H1 (cell line): ENCODE measurements around the gene JAG1. TPM values are rescaled to one million over a fixed set of nuclear protein-coding genes. Genes with fewer than 3 reads are reported as not detected.

Experiments
- CTCF ChIA-PET: fragments of 300-600 bp; sonication (Branson Sonifier 250); formaldehyde crosslinking; loops from one replicate; lab custom pipeline; 2021; ENCODE audit not compliant: partially characterized antibody; lab: Charles Lee
- POLR2A ChIA-PET: fragments of 300-600 bp; sonication (Branson Sonifier 250); formaldehyde crosslinking; loops from one replicate; lab custom pipeline; 2021; ENCODE audit warnings: inconsistent platforms; ENCODE audit not compliant: partially characterized antibody; lab: Charles Lee
- DNase-seq, 2 experiments: peaks; one replicate each; pipeline versions ENCODE4 v3.0.0 to v3.0.0-alpha.2; 2010 to 2022; ENCODE audit warnings: low spot score in 2 of 2, low read depth in 1 of 2, mixed read lengths in 1 of 2
- FAIRE-seq: peaks from 2 replicates; lab custom pipeline; 2011; peaks lifted over from hg19 to GRCh38; lab: Jason Lieb, UNC
- H2AFZ ChIP-seq: 2 replicates; pipeline ENCODE4 v1.8.1; 2012; ENCODE audit warnings: low read length, inconsistent platforms
- H2AK5ac ChIP-seq: 2 replicates; pipeline ENCODE4 v1.6.1; 2013; ENCODE audit warnings: low read depth, low read length
- H2BK120ac ChIP-seq: replicated peaks from 2 replicates; pipeline ENCODE3; 2013; ENCODE audit warnings: low read depth, low read length, inconsistent platforms
- H2BK12ac ChIP-seq: 2 replicates; pipeline ENCODE4 v1.6.1; 2013; ENCODE audit warnings: low read depth, low read length
- H2BK15ac ChIP-seq: 2 replicates; pipeline ENCODE4 v1.6.1; 2013; ENCODE audit warnings: low read length
- H2BK20ac ChIP-seq: 2 replicates; pipeline ENCODE4 v1.6.1; 2013; ENCODE audit warnings: low read length
- H2BK5ac ChIP-seq: 2 replicates; pipeline ENCODE4 v1.6.1; 2013; ENCODE audit warnings: low read depth, low read length
- H3K14ac ChIP-seq: 2 replicates; pipeline ENCODE4 v1.6.1; 2013; ENCODE audit warnings: inconsistent platforms; ENCODE audit not compliant: insufficient read length
- H3K18ac ChIP-seq: 2 replicates; pipeline ENCODE4 v1.6.1; 2013; ENCODE audit warnings: low read length; ENCODE audit errors: extremely low read depth
- H3K23ac ChIP-seq: 2 replicates; pipeline ENCODE4 v1.6.1; 2013; ENCODE audit warnings: inconsistent platforms; ENCODE audit not compliant: insufficient read length
- H3K23me2 ChIP-seq: 2 replicates; pipeline ENCODE4 v1.6.1; 2013; ENCODE audit warnings: low read depth, low read length
- H3K27ac ChIP-seq: 2 replicates; pipeline ENCODE4 v1.6.1; 2011; ENCODE audit warnings: low read depth, low read length, inconsistent platforms
- H3K27me3 ChIP-seq, 4 experiments: replicated peaks in 1 of 4; 1 replicate in 1 of 4; 2 replicates in 3 of 4; pipeline versions ENCODE4 v1.6.1 to v1.8.1; 2011 to 2013; ENCODE audit warnings: low read length in 3 of 4, mild to moderate bottlenecking in 3 of 4, inconsistent platforms in 2 of 4, mixed read lengths in 2 of 4, moderate library complexity in 1 of 4; ENCODE audit not compliant: control insufficient read depth in 3 of 4, insufficient read depth in 3 of 4; ENCODE audit errors: extremely low read depth in 1 of 4
- H3K36me3 ChIP-seq, 4 experiments: 2 replicates each; pipeline versions ENCODE4 v1.6.1 to v1.8.1; 2011 to 2013; ENCODE audit warnings: mild to moderate bottlenecking in 4 of 4, low read length in 3 of 4, moderate library complexity in 2 of 4, control low read depth in 1 of 4, inconsistent platforms in 1 of 4; ENCODE audit not compliant: insufficient read depth in 4 of 4, control insufficient read depth in 2 of 4
- H3K4ac ChIP-seq: replicated peaks from 2 replicates; pipeline ENCODE3; 2013; ENCODE audit warnings: low read length, low read depth, mixed read lengths, inconsistent platforms; ENCODE audit not compliant: insufficient read length
- H3K4me1 ChIP-seq, 4 experiments: replicated peaks in 1 of 4; 1 replicate in 1 of 4; 2 replicates in 3 of 4; pipeline versions ENCODE4 v1.6.1 to v1.8.1; 2011 to 2013; ENCODE audit warnings: low read length in 3 of 4, inconsistent platforms in 2 of 4, mixed read lengths in 1 of 4; ENCODE audit not compliant: insufficient read depth in 4 of 4, control insufficient read depth in 3 of 4
- H3K4me2 ChIP-seq, 2 experiments: 2 replicates each; pipeline versions ENCODE4 v1.6.1 to v1.8.1; 2011 to 2013; ENCODE audit warnings: low read depth in 2 of 2, low read length in 2 of 2, control low read depth in 1 of 2, inconsistent platforms in 1 of 2, mild to moderate bottlenecking in 1 of 2; ENCODE audit not compliant: insufficient read depth in 1 of 2
- H3K4me3 ChIP-seq, 4 experiments: fragments of 200-600, 300-600 bp in 1 of 4; sonication (generic), shearing (Covaris generic), sonication (Bioruptor Twin) in 1 of 4; 2 replicates each; pipeline versions ENCODE4 v1.5.1 to v1.8.1; 2011 to 2016; ENCODE audit warnings: low read length in 4 of 4, low read depth in 3 of 4, control low read depth in 2 of 4, inconsistent platforms in 2 of 4, mild to moderate bottlenecking in 2 of 4, mixed read lengths in 1 of 4, moderate library complexity in 1 of 4; ENCODE audit not compliant: insufficient read depth in 2 of 4; ENCODE audit errors: extremely low read depth in 1 of 4
- H3K56ac ChIP-seq: replicated peaks from 2 replicates; pipeline ENCODE3; 2013; ENCODE audit warnings: low read depth, mild to moderate bottlenecking, mixed read lengths, low read length, inconsistent platforms; ENCODE audit not compliant: insufficient read length
- H3K79me1 ChIP-seq: 2 replicates; pipeline ENCODE4 v1.6.1; 2013; ENCODE audit warnings: low read depth, low read length, control low read depth
- H3K79me2 ChIP-seq, 2 experiments: 2 replicates each; pipeline versions ENCODE4 v1.6.1 to v1.8.1; 2012 to 2013; ENCODE audit warnings: low read length in 2 of 2, mild to moderate bottlenecking in 2 of 2, inconsistent platforms in 1 of 2; ENCODE audit not compliant: insufficient read depth in 2 of 2, control insufficient read depth in 1 of 2
- H3K9ac ChIP-seq, 4 experiments: replicated peaks in 1 of 4; 1 replicate in 1 of 4; 2 replicates in 3 of 4; pipeline versions ENCODE4 v1.6.1 to v1.8.1; 2011 to 2013; ENCODE audit warnings: low read depth in 3 of 4, low read length in 3 of 4, control low read depth in 2 of 4, mild to moderate bottlenecking in 2 of 4, moderate library complexity in 2 of 4, inconsistent platforms in 1 of 4; ENCODE audit errors: extremely low read depth in 1 of 4
- H3K9me3 ChIP-seq, 2 experiments: 2 replicates each; pipeline versions ENCODE4 v1.6.1 to v1.8.1; 2012 to 2013; ENCODE audit warnings: mild to moderate bottlenecking in 2 of 2, moderate library complexity in 2 of 2, control low read depth in 1 of 2, inconsistent platforms in 1 of 2, low read depth in 1 of 2, low read length in 1 of 2, mixed read lengths in 1 of 2; ENCODE audit not compliant: insufficient read depth in 2 of 2
- H4K20me1 ChIP-seq, 2 experiments: replicated peaks in 1 of 2; 2 replicates each; pipeline versions ENCODE3 to v1.8.1; 2011 to 2013; ENCODE audit warnings: inconsistent platforms in 2 of 2, low read length in 2 of 2, mild to moderate bottlenecking in 1 of 2; ENCODE audit not compliant: insufficient read depth in 2 of 2, control insufficient read depth in 1 of 2
- H4K5ac ChIP-seq: 2 replicates; pipeline ENCODE4 v1.6.1; 2013; ENCODE audit warnings: low read length, low read depth, mixed read lengths, inconsistent platforms; ENCODE audit not compliant: insufficient read length
- H4K8ac ChIP-seq: 2 replicates; pipeline ENCODE4 v1.8.0; 2013; ENCODE audit warnings: mild to moderate bottlenecking, moderate library complexity, low read length, inconsistent platforms; ENCODE audit not compliant: insufficient read depth; ENCODE audit errors: extremely low read depth
- H4K91ac ChIP-seq: replicated peaks from 2 replicates; pipeline ENCODE3; 2013; ENCODE audit warnings: low read length, mixed read lengths, inconsistent platforms; ENCODE audit not compliant: insufficient read length
- ASH2L ChIP-seq: fragments of 200-600, 300-600 bp; sonication (generic); IDR thresholded peaks from one replicate; pipeline ENCODE4 v1.7.1; 2017; ENCODE audit warnings: low read length
- CHD2 ChIP-seq: IDR thresholded peaks from 2 replicates; pipeline ENCODE4 v1.6.1; 2012; ENCODE audit warnings: low read length, improper control_type of control experiment
- FOSL1 ChIP-seq: IDR thresholded peaks from 2 replicates; pipeline ENCODE4 v1.6.1; 2011; ENCODE audit warnings: mild to moderate bottlenecking, low read depth, low read length, moderate library complexity; ENCODE audit not compliant: insufficient read depth
- GABPA ChIP-seq: IDR thresholded peaks from 2 replicates; pipeline ENCODE4 v1.6.1; 2011; ENCODE audit warnings: mild to moderate bottlenecking, low read length, moderate library complexity, borderline replicate concordance; ENCODE audit not compliant: insufficient read depth
- KDM5A ChIP-seq: fragments of 200-600 bp; IDR thresholded peaks from 2 replicates; pipeline ENCODE4 v1.7.1; 2012; ENCODE audit warnings: mild to moderate bottlenecking, low read length, inconsistent platforms, mixed read lengths
- RBBP5 ChIP-seq: IDR thresholded peaks from 2 replicates; pipeline ENCODE4 v1.7.1; 2012; ENCODE audit warnings: low read depth, mild to moderate bottlenecking, inconsistent platforms, low read length, moderate library complexity, borderline replicate concordance
- RNF2 ChIP-seq: fragments of 200-900, 300-1000 bp; sonication (generic); IDR thresholded peaks from 2 replicates; pipeline ENCODE4 v1.7.1; 2016; ENCODE audit warnings: borderline replicate concordance, low read depth, mild to moderate bottlenecking, antibody characterized with exemption, low read length; ENCODE audit not compliant: poor library complexity, severe bottlenecking; ENCODE audit errors: missing control alignments
- SP4 ChIP-seq: IDR thresholded peaks from 2 replicates; pipeline ENCODE4 v1.6.1; 2012; ENCODE audit warnings: low read length, inconsistent platforms
- SUZ12 ChIP-seq: fragments of 200-600 bp; sonication (generic); IDR thresholded peaks from 2 replicates; pipeline ENCODE4 v1.6.1; 2012; ENCODE audit warnings: mild to moderate bottlenecking, inconsistent platforms, low read length, moderate library complexity, mixed read lengths
- TAF7 ChIP-seq: optimal IDR thresholded peaks from 2 replicates; pipeline ENCODE3; 2011; ENCODE audit warnings: low read depth, mild to moderate bottlenecking, inconsistent platforms, low read length, moderate library complexity, borderline replicate concordance
- TEAD4 ChIP-seq: IDR thresholded peaks from 2 replicates; pipeline ENCODE4 v1.6.1; 2012; ENCODE audit warnings: low read depth, low read length, inconsistent platforms, mixed read lengths
- WGBS, 2 experiments: shearing (Covaris generic) in 1 of 2; methylation state at CpG; one replicate each; pipeline versions ENCODE4 v1.1.6 to v1.1.7; 2013 to 2015; ENCODE audit warnings: low lambda C conversion rate in 2 of 2, mixed read lengths in 2 of 2, inconsistent platforms in 1 of 2, low coverage in 1 of 2, missing lambda C conversion rate in 1 of 2; ENCODE audit not compliant: insufficient replicate concordance in 2 of 2, insufficient coverage in 1 of 2, insufficient read length in 1 of 2; ENCODE audit errors: extremely low coverage in 1 of 2, missing lambda C conversion rate in 1 of 2; 5-methylcytosine and 5-hydroxymethylcytosine counted together
- polyA plus RNA-seq, 7 experiments: library from polyadenylated mRNA; depleted of rRNA in 3 of 7; stranded (reverse) in 5 of 7; unstranded in 2 of 7; fragments of >200 nt in 5 of 7; fragments of 200-250 nt in 2 of 7; gene quantifications; 1 replicate in 5 of 7; 2 replicates in 1 of 7; 4 replicates in 1 of 7; pipeline versions ENCODE4 v1.2.1 to v1.2.3, GENCODE V29; 2011 to 2013; ENCODE audit warnings: missing spikeins in 2 of 7, mixed read lengths in 2 of 7
- total RNA-seq: library from RNA; stranded (reverse); fragmentation: NEBNext Ultra II Directional; extraction: Animal tissue kit (Norgen Biotek cat#: 25700); gene quantifications from 2 replicates; pipeline ENCODE4 v1.2.1, GENCODE V29; 2021
- TF ChIP-seq, protein P1 (sequence below): IDR thresholded peaks from 2 replicates; pipeline ENCODE4 v1.6.1; 2012; ENCODE audit warnings: inconsistent platforms

JAG1 gene
- total and polyA plus RNA-seq, 2 of the 8 experiments (the other 6 are each of a cell fraction or from before 2014, with no cell fraction given) = 13.5 to 27.3 TPM

DNA sequence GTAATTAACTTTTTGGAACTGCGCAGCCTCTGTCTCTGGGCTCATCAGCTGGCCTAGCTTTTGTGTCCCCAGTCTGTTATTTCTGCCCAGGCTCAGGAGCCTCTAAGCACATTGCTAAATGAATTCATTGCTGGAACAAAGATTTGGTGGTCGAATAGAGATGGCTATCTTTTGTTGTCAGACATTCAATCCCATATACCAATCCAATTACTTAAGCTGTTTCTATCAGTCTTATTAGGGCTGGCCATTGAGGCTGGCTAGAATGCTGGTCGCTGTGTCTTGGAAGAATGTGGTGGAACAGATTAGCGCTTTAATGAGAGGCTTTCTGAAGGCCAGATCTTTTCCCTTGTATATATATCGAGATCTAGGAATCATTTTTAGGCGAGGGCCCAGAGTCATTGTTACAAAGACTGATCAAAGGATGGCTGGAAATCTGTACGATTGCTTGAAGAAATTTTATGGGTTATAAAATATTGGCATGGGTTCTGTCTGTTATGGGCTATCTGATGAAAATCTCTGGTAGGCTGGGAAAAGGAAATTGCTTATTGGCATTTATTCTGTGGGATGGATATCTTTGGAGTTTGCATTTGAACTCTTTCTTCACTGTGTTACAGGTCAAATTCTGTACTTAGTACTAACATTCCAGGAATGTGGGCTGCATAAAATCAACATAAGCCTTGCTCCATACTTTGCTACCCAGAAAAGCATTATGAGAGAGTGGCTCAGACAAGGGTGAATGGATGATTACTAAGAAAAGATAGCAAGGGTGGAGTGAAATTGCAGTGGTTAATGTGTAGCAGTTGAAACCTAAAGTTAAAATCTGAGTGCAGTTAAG is 34.8 kb upstream of the JAG1 start:
- ChIA-PET CTCF (no interaction called here), POLR2A (interaction anchor here (0.6 kb wide), 1 partner anchor 9 kb away, joined by 4 read pairs; no protein-coding TSS in a partner anchor)
- no peak overlapping the region for H2BK20ac ChIP-seq
- no peaks in the 10 kb centered on the region for H3K27me3 ChIP-seq
- H3K23ac ChIP-seq = no peak overlapping the region
- no peak overlapping the region for H3K27ac ChIP-seq
- no peak overlapping the region for H3K56ac ChIP-seq
- H3K4me2 ChIP-seq = no peak overlapping the region
- FAIRE-seq (no peak), DNase-seq (no peak)
- 84% methylated on average over 7 of the region's 7 CpGs; no CpG with 5 or more reads in 1 of the 2 experiments for WGBS, 2 experiments
- H2BK120ac ChIP-seq = no peak overlapping the region
- peaks cover 3% of the 10 kb centered on the region; the same call in 1 of the 2 replicates for H3K23me2 ChIP-seq
- no peak overlapping the region for H2BK5ac ChIP-seq
- no peaks in the 10 kb centered on the region for H4K20me1 ChIP-seq
- no peak overlapping the region for H2BK12ac ChIP-seq
- H3K36me3 ChIP-seq = no peaks in the 10 kb centered on the region
- no peaks in the 10 kb centered on the region for H3K9me3 ChIP-seq
- no peak overlapping the region for H3K9ac ChIP-seq
- H3K79me1 ChIP-seq = no peaks in the 10 kb centered on the region
- H3K4me1 ChIP-seq = no peaks in the 10 kb centered on the region
- H2AK5ac ChIP-seq = no peak overlapping the region
- H4K5ac ChIP-seq = no peak overlapping the region
- H3K18ac ChIP-seq = no peak overlapping the region
- H3K4ac ChIP-seq = no peak overlapping the region
- no peaks in the 10 kb centered on the region for H3K79me2 ChIP-seq
- H4K8ac ChIP-seq = no peak overlapping the region
- H3K4me3 ChIP-seq = no peak overlapping the region
- H2BK15ac ChIP-seq = no peak overlapping the region
- H4K91ac ChIP-seq = no peak overlapping the region
- peak overlapping the region; percentile 5; the same call in 1 of the 2 replicates for H2AFZ ChIP-seq
- no peak overlapping the region for H3K14ac ChIP-seq
- TF ChIP-seq RNF2 (no peak), SUZ12 (no peak), TAF7 (no peak), FOSL1 (no peak), CHD2 (no peak), RBBP5 (no peak), KDM5A (no peak), SP4 (no peak), GABPA (no peak), TEAD4 (no peak), ASH2L (no peak)
- TF ChIP-seq, protein P1, sequence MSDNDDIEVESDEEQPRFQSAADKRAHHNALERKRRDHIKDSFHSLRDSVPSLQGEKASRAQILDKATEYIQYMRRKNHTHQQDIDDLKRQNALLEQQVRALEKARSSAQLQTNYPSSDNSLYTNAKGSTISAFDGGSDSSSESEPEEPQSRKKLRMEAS = no peak
